ENCODE measurements around the gene HOMER1. TPM values are rescaled to one million over a fixed set of nuclear protein-coding genes. Genes with fewer than 3 reads are reported as not detected.

HOMER1 gene
- total and polyA plus RNA-seq, 4 donors: 0.88 to 6.8 (median 3.7) TPM

- H3K27ac ChIP-seq (ENCODE audit: low read depth in 1 of 2, low read length in 2 of 2): no peak overlapping the region
- DNase-seq (no peak), ATAC-seq (ENCODE audit: low FRiP score) (no peak)
- H3K4me1 ChIP-seq (ENCODE audit: control insufficient read depth in 1 of 2, insufficient read depth in 2 of 2, low read length in 2 of 2): no peaks in the 10 kb centered on the region
- no peak overlapping the region for H3K4me3 ChIP-seq (ENCODE audit: low read length in 2 of 2)
- H3K36me3 ChIP-seq (ENCODE audit: control insufficient read depth in 1 of 2, insufficient read depth in 2 of 2, low read length in 1 of 2): no peaks in the 10 kb centered on the region
- WGBS, 2 donors: 83 to 84% methylated on average over 3 of the region's 3 CpGs
- no peaks in the 10 kb centered on the region for H3K27me3 ChIP-seq (ENCODE audit: control insufficient read depth in 1 of 2, insufficient read depth in 2 of 2, low read length in 1 of 2)
- intact Hi-C loops (cut with DNase I): no loop called here
- H3K9me3 ChIP-seq (ENCODE audit: control insufficient read depth, low read length): no peaks in the 10 kb centered on the region
These were observed 10.0 kb downstream of the HOMER1 start for GRCh38 chr5:79503794-79504495.

GRCh38 chr5:79499640-79500273 is 14.2 kb downstream of the HOMER1 start:
- Histone ChIP-seq H3K4me3 (ENCODE audit: low read length in 2 of 2) (no peak overlapping the region), H3K9me3 (ENCODE audit: control insufficient read depth, low read length) (no peaks in the 10 kb centered on the region), H3K27me3 (ENCODE audit: control insufficient read depth in 1 of 2, insufficient read depth in 2 of 2, low read length in 1 of 2) (no peaks in the 10 kb centered on the region), H3K36me3 (ENCODE audit: control insufficient read depth in 1 of 2, insufficient read depth in 2 of 2, low read length in 1 of 2) (no peaks in the 10 kb centered on the region), H3K4me1 (ENCODE audit: control insufficient read depth in 1 of 2, insufficient read depth in 2 of 2, low read length in 2 of 2) (no peaks in the 10 kb centered on the region), H3K27ac (ENCODE audit: low read depth in 1 of 2, low read length in 2 of 2) (no peak overlapping the region)
- no peak for ATAC-seq (ENCODE audit: low FRiP score)
- no peak for DNase-seq
- WGBS, 2 donors: 66 to 71% methylated on average over 4 of the region's 4 CpGs
- intact Hi-C loops (cut with DNase I): no loop called here

GRCh38 chr5:79495311-79495710 is 18.6 kb downstream of the HOMER1 start:
- intact Hi-C loops (cut with DNase I): no loop called here
- DNase-seq (no peak), ATAC-seq (ENCODE audit: low FRiP score) (no peak)
- no peaks in the 10 kb centered on the region for H3K36me3 ChIP-seq (ENCODE audit: control insufficient read depth in 1 of 2, insufficient read depth in 2 of 2, low read length in 1 of 2)
- WGBS, 2 donors: 44 to 49% methylated on average over 2 of the region's 2 CpGs
- peaks cover 0 to 4% of the 10 kb centered on the region in 2 donors for H3K4me1 ChIP-seq (ENCODE audit: control insufficient read depth in 1 of 2, insufficient read depth in 2 of 2, low read length in 2 of 2)
- H3K4me3 ChIP-seq (ENCODE audit: low read length in 2 of 2): no peak overlapping the region
- no peak overlapping the region for H3K27ac ChIP-seq (ENCODE audit: low read depth in 1 of 2, low read length in 2 of 2)
- no peaks in the 10 kb centered on the region for H3K9me3 ChIP-seq (ENCODE audit: control insufficient read depth, low read length)
- H3K27me3 ChIP-seq (ENCODE audit: control insufficient read depth in 1 of 2, insufficient read depth in 2 of 2, low read length in 1 of 2): no peaks in the 10 kb centered on the region

GRCh38 chr5:79493596-79494345 is 20.2 kb downstream of the HOMER1 start:
- intact Hi-C loops (cut with DNase I): no loop called here
- Histone ChIP-seq H3K9me3 (ENCODE audit: control insufficient read depth, low read length) (no peaks in the 10 kb centered on the region), H3K36me3 (ENCODE audit: control insufficient read depth in 1 of 2, insufficient read depth in 2 of 2, low read length in 1 of 2) (no peaks in the 10 kb centered on the region), H3K4me3 (ENCODE audit: low read length in 2 of 2) (no peak overlapping the region), H3K4me1 (ENCODE audit: control insufficient read depth in 1 of 2, insufficient read depth in 2 of 2, low read length in 2 of 2) (peaks cover 0 to 4% of the 10 kb centered on the region in 2 donors), H3K27me3 (ENCODE audit: control insufficient read depth in 1 of 2, insufficient read depth in 2 of 2, low read length in 1 of 2) (no peaks in the 10 kb centered on the region), H3K27ac (ENCODE audit: low read depth in 1 of 2, low read length in 2 of 2) (no peak overlapping the region)
- 69 to 74% methylated on average over 3 of the region's 3 CpGs for WGBS, 2 donors
- DNase-seq: no peak
- ATAC-seq (ENCODE audit: low FRiP score): no peak

GRCh38 chr5:79491690-79492317 is 22.1 kb downstream of the HOMER1 start:
- H3K4me1 ChIP-seq (ENCODE audit: control insufficient read depth in 1 of 2, insufficient read depth in 2 of 2, low read length in 2 of 2): peaks cover 0 to 4% of the 10 kb centered on the region in 2 donors
- intact Hi-C loops (cut with DNase I): no loop called here
- no peaks in the 10 kb centered on the region for H3K36me3 ChIP-seq (ENCODE audit: control insufficient read depth in 1 of 2, insufficient read depth in 2 of 2, low read length in 1 of 2)
- H3K27ac ChIP-seq (ENCODE audit: low read depth in 1 of 2, low read length in 2 of 2): no peak overlapping the region
- ATAC-seq (ENCODE audit: low FRiP score) (no peak), DNase-seq (no peak)
- no peaks in the 10 kb centered on the region for H3K27me3 ChIP-seq (ENCODE audit: control insufficient read depth in 1 of 2, insufficient read depth in 2 of 2, low read length in 1 of 2)
- H3K9me3 ChIP-seq (ENCODE audit: control insufficient read depth, low read length): no peaks in the 10 kb centered on the region
- no peak overlapping the region for H3K4me3 ChIP-seq (ENCODE audit: low read length in 2 of 2)

GRCh38 chr5:79490323-79490936 is 23.5 kb downstream of the HOMER1 start:
- DNase-seq: no peak
- Histone ChIP-seq H3K4me1 (ENCODE audit: control insufficient read depth in 1 of 2, insufficient read depth in 2 of 2, low read length in 2 of 2) (peaks cover 0 to 4% of the 10 kb centered on the region in 2 donors), H3K4me3 (ENCODE audit: low read length in 2 of 2) (no peak overlapping the region), H3K36me3 (ENCODE audit: control insufficient read depth in 1 of 2, insufficient read depth in 2 of 2, low read length in 1 of 2) (no peaks in the 10 kb centered on the region), H3K27me3 (ENCODE audit: control insufficient read depth in 1 of 2, insufficient read depth in 2 of 2, low read length in 1 of 2) (no peaks in the 10 kb centered on the region), H3K27ac (ENCODE audit: low read depth in 1 of 2, low read length in 2 of 2) (no peak overlapping the region), H3K9me3 (ENCODE audit: control insufficient read depth, low read length) (no peaks in the 10 kb centered on the region)
- intact Hi-C loops (cut with DNase I): no loop called here
- no peak for ATAC-seq (ENCODE audit: low FRiP score)

DNA sequence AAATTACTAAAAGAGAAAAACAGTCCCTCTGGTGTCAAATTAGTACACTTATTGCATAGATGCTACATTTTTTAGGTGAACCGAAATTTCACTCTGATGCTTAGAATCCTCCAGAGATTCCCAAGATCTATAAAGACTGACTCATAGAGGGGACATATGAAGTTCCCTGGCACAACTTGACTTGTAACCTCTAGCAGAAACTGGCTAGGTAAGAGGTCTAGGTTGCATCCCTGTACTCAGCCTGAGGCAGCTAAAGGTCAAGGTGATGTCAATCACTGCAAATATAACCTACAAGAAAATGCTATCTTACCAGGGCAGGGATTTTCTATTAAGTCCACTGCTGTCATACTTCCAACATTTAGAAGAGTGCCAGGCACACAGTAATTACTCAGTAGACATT is 24.2 kb downstream of the HOMER1 start:
- 93 to 95% methylated on average over 1 of the region's 1 CpG for WGBS, 2 donors
- DNase-seq: no peak
- Histone ChIP-seq H3K27ac (ENCODE audit: low read depth in 1 of 2, low read length in 2 of 2) (no peak overlapping the region), H3K4me3 (ENCODE audit: low read length in 2 of 2) (no peak overlapping the region), H3K36me3 (ENCODE audit: control insufficient read depth in 1 of 2, insufficient read depth in 2 of 2, low read length in 1 of 2) (no peaks in the 10 kb centered on the region), H3K27me3 (ENCODE audit: control insufficient read depth in 1 of 2, insufficient read depth in 2 of 2, low read length in 1 of 2) (no peaks in the 10 kb centered on the region), H3K9me3 (ENCODE audit: control insufficient read depth, low read length) (no peaks in the 10 kb centered on the region), H3K4me1 (ENCODE audit: control insufficient read depth in 1 of 2, insufficient read depth in 2 of 2, low read length in 2 of 2) (peaks cover 0 to 4% of the 10 kb centered on the region in 2 donors)
- intact Hi-C loops (cut with DNase I): no loop called here
- no peak for ATAC-seq (ENCODE audit: low FRiP score)

DNA sequence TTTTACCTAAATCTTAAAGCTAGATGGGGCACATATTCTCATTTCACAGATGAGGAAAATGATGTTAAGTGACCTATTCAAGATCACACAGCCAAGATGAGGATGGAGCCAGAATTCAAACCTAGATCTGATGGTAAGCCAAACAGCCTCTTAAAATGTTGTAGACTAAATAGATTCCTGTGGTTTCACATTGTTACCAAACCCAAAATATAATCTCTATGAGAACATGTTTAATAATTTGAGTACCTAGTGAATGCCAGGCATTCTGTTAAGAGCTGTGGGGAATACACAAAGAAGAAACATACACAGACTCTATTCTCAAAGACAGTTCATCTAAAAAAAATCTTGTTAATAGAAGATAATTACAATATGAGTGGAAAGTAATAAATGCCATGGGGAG is 25.2 kb downstream of the HOMER1 start:
- Histone ChIP-seq H3K4me3 (ENCODE audit: low read length in 2 of 2) (no peak overlapping the region), H3K27ac (ENCODE audit: low read depth in 1 of 2, low read length in 2 of 2) (no peak overlapping the region), H3K4me1 (ENCODE audit: control insufficient read depth in 1 of 2, insufficient read depth in 2 of 2, low read length in 2 of 2) (peaks cover 0 to under 1% of the 10 kb centered on the region in 2 donors), H3K36me3 (ENCODE audit: control insufficient read depth in 1 of 2, insufficient read depth in 2 of 2, low read length in 1 of 2) (no peaks in the 10 kb centered on the region), H3K9me3 (ENCODE audit: control insufficient read depth, low read length) (no peaks in the 10 kb centered on the region), H3K27me3 (ENCODE audit: control insufficient read depth in 1 of 2, insufficient read depth in 2 of 2, low read length in 1 of 2) (no peaks in the 10 kb centered on the region)
- ATAC-seq (ENCODE audit: low FRiP score) (no peak), DNase-seq (no peak)
- intact Hi-C loops (cut with DNase I): no loop called here

Measured in aorta (tissue), 5 donors.